BLaER1 treated with 17β-estradiol and CSF1 and Interleukin-3, amounts not matched to agents 10 nM and 100 nM (cell line): Measurements from ENCODE around the gene NSMF.

Source experiments
- H3K27ac ChIP-seq, 11 experiments: shearing (Covaris generic); formaldehyde crosslinking; 2 replicates each; pipeline ENCODE4 v1.8.1; 2022
- H3K27me3 ChIP-seq, 11 experiments: shearing (Covaris generic); formaldehyde crosslinking; 2 replicates each; pipeline ENCODE4 v1.8.1; 2022
- H3K36me3 ChIP-seq, 11 experiments: shearing (Covaris generic); formaldehyde crosslinking; 2 replicates each; pipeline ENCODE4 v1.8.1; 2022
- H3K4me1 ChIP-seq, 10 experiments: shearing (Covaris generic); formaldehyde crosslinking; 2 replicates each; pipeline ENCODE4 v1.8.1; 2022
- H3K4me2 ChIP-seq, 11 experiments: shearing (Covaris generic); formaldehyde crosslinking; 2 replicates each; pipeline ENCODE4 v1.8.1; 2022
- H3K4me3 ChIP-seq, 10 experiments: shearing (Covaris generic); formaldehyde crosslinking; 2 replicates each; pipeline ENCODE4 v1.8.1; 2022
- H3K9ac ChIP-seq, 11 experiments: shearing (Covaris generic); formaldehyde crosslinking; 2 replicates each; pipeline ENCODE4 v1.8.1; 2022
- H3K9me3 ChIP-seq, 11 experiments: shearing (Covaris generic); formaldehyde crosslinking; replicated peaks in 1 of 11; 2 replicates each; pipeline ENCODE4 v1.8.1; 2022
- H4K20me1 ChIP-seq, 11 experiments: shearing (Covaris generic); formaldehyde crosslinking; 2 replicates each; pipeline ENCODE4 v1.8.1; 2022
- Cebpa-rat ChIP-seq, 11 experiments: shearing (Covaris generic); IDR thresholded peaks; 2 replicates each; pipeline ENCODE4 v1.8.1; 2022

NSMF gene

DNA sequence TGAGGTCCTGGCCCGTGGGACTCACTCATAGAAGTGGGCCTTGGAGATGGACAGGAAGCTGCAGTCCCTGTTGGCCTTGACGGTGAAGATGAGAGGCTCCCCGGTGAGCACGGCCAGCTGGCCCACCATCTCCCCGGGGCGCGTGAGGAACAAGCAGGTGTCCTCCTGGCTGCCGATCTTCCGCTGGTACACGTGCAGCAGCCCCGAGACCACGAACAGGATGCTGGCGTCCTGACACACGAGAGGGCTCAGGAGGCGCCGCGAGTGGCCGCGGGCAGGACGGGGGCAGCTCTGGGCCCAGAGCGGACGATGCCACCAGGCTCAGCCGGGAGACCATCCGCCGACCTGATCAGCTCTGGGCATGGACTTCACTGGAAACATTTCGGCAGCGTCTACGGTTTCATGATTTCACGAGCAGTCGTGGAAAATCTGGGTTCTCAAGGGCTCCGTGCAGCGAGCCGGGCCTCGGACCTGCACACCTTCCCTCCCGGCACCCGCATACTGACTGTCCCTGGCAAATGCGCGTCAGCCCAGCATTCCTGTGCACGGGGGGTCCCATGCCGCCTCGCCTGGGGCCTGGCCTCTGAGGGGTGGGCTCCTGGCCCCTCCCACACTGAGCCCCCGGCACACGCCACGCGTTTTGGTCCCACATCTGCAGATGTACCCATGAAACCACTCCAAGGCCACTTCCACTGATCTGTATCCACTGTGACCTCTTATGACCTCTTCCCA, 41.7 kb upstream of the NSMF start:
- peaks cover 0 to 27% (median 0%) of the 10 kb centered on the region in 11 experiments; a peak in 7 of 22 replicates for H3K9me3 ChIP-seq
- H4K20me1 ChIP-seq: peaks cover 0 to 7% (median 0%) of the 10 kb centered on the region in 11 experiments; a peak in 3 of 22 replicates
- H3K36me3 ChIP-seq: peaks cover 0 to 6% (median 0%) of the 10 kb centered on the region in 11 experiments; a peak in 5 of 22 replicates
- no peak overlapping the region for H3K4me3 ChIP-seq
- H3K27me3 ChIP-seq: 0 out of 22 replicates have a peak, but pooled peaks cover 0 to under 1% (median 0%) of the 10 kb centered on the region in 11 experiments
- H3K27ac ChIP-seq: no peak overlapping the region
- peak overlapping the region in 7 of 11 experiments; percentile 1 to 38 (median 24); a peak in 5 of 22 replicates for H3K4me2 ChIP-seq
- H3K4me1 ChIP-seq: peaks cover 0 to 28% (median 14%) of the 10 kb centered on the region in 10 experiments; a peak in 17 of 20 replicates
- no peak for TF ChIP-seq Cebpa-rat (IDR thresholded peaks at IDR 0.05)
- no peak overlapping the region for H3K9ac ChIP-seq

- no peak for TF ChIP-seq Cebpa-rat (IDR thresholded peaks at IDR 0.05)
- no peak overlapping the region for H3K9ac ChIP-seq
- H3K4me2 ChIP-seq: peak overlapping the region in 6 of 11 experiments; percentile 9 to 38 (median 24); a peak in 5 of 22 replicates
- H3K4me1 ChIP-seq: peaks cover 0 to 21% (median 7%) of the 10 kb centered on the region in 10 experiments; a peak in 13 of 20 replicates
- H3K27ac ChIP-seq: no peak overlapping the region
- no peaks in the 10 kb centered on the region for H3K27me3 ChIP-seq
- 0 out of 22 replicates have a peak, but pooled peaks cover 0 to 4% (median 0%) of the 10 kb centered on the region in 11 experiments for H4K20me1 ChIP-seq
- H3K4me3 ChIP-seq: no peak overlapping the region
- peaks cover 0 to 22% (median 0%) of the 10 kb centered on the region in 11 experiments; a peak in 6 of 22 replicates for H3K9me3 ChIP-seq
- peaks cover 0 to 6% (median 0%) of the 10 kb centered on the region in 11 experiments; a peak in 5 of 22 replicates for H3K36me3 ChIP-seq
Observed at GRCh38 chr9:137499858-137500661, 40.9 kb upstream of the NSMF start.

DNA sequence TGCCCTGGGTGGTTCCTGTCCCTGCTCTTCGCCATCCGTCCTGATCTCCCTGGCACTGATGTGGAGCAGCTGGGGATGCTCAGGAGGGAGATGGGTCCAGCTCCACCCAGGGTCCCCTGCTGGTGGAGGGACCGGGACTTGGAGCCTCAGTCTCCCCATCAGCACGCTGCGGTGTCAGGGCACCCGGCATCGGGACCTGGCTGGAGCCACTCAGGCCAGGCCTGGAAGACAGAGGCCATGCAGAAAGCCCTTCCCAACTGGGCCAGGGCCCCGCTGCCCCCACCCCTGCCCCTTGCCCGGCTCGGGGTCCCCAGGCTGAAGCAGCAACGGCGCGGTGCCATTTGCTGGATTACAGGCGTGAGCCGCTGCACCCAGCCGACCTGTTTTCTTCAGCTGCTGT, 40.3 kb upstream of the NSMF start:
- no peak overlapping the region for H3K4me3 ChIP-seq
- no peak overlapping the region for H3K9ac ChIP-seq
- H3K27ac ChIP-seq: no peak overlapping the region
- H3K4me2 ChIP-seq: no peak overlapping the region
- H3K4me1 ChIP-seq: peaks cover 0 to 21% (median 9%) of the 10 kb centered on the region in 10 experiments; a peak in 18 of 20 replicates
- 0 out of 22 replicates have a peak, but pooled peaks cover 0 to 1% (median 0%) of the 10 kb centered on the region in 11 experiments for H4K20me1 ChIP-seq
- H3K36me3 ChIP-seq: peaks cover 0 to 6% (median 0%) of the 10 kb centered on the region in 11 experiments; a peak in 5 of 22 replicates
- no peaks in the 10 kb centered on the region for H3K27me3 ChIP-seq
- TF ChIP-seq Cebpa-rat (IDR thresholded peaks at IDR 0.05): no peak
- peaks cover 0 to 18% (median 0%) of the 10 kb centered on the region in 11 experiments; a peak in 7 of 22 replicates for H3K9me3 ChIP-seq

GRCh38 chr9:137498720-137499150, 39.6 kb upstream of the NSMF start:
- Histone ChIP-seq H3K9me3 (peaks cover 0 to 11% (median 6%) of the 10 kb centered on the region in 11 experiments; a peak in 13 of 22 replicates), H3K9ac (no peak overlapping the region), H3K36me3 (peaks cover 0 to 6% (median 0%) of the 10 kb centered on the region in 11 experiments; a peak in 5 of 22 replicates), H3K27ac (no peak overlapping the region), H4K20me1 (no peaks in the 10 kb centered on the region), H3K27me3 (no peaks in the 10 kb centered on the region), H3K4me2 (no peak overlapping the region), H3K4me1 (peaks cover 0 to 22% (median 13%) of the 10 kb centered on the region in 10 experiments; a peak in 18 of 20 replicates), H3K4me3 (no peak overlapping the region)
- no peak for TF ChIP-seq Cebpa-rat (IDR thresholded peaks at IDR 0.05)

DNA sequence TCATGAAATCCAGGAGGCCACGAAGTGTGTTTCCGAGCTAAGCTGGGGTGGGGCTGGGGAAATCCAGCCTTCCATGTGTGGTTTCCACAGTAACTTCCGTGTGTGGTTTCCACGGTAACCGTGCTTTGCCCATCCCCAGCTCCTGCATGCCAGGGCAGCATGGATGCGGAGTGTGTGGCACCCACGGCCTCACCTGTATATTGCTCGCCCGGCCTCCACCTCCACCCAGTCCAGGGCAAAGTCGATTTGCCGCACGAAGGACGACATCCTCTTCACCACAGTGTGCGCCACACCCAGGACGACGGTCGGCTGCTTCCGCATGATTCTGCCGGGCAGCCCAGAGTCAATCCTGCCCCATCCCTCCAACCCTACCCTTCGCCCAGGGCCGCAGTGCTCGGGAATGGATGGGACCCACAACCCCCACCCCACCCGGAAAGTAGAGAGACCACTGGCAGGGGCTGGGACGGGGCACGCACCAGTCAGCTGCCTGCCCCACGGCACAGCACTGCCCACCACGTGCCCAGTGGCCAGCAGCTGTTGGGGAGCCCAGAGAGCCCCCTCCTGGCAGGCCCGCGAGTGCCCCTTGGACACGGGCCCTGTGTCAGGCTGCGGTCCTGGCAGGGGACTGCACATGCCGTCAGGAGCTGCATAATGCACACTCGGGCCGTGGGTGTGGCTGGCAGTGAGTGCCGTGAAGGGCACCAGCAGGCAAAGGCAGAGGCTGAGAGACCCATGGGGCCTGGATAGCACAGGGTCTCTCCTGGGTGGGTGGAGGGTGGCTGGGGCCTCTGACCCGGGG, 39.0 kb upstream of the NSMF start:
- no peak for TF ChIP-seq Cebpa-rat (IDR thresholded peaks at IDR 0.05)
- Histone ChIP-seq H3K4me1 (peaks cover 0 to 23% (median 19%) of the 10 kb centered on the region in 10 experiments; a peak in 18 of 20 replicates), H3K27ac (no peak overlapping the region), H3K27me3 (no peaks in the 10 kb centered on the region), H3K4me3 (no peak overlapping the region), H4K20me1 (no peaks in the 10 kb centered on the region), H3K36me3 (peaks cover 0 to 6% (median 0%) of the 10 kb centered on the region in 11 experiments; a peak in 5 of 22 replicates), H3K9ac (no peak overlapping the region), H3K4me2 (no peak overlapping the region), H3K9me3 (peaks cover 0 to 16% (median 5%) of the 10 kb centered on the region in 11 experiments; a peak in 13 of 22 replicates)

- Histone ChIP-seq H3K27me3 (no peaks in the 10 kb centered on the region), H3K4me2 (no peak overlapping the region), H3K4me3 (no peak overlapping the region), H4K20me1 (0 out of 22 replicates have a peak, but pooled peaks cover 0 to under 1% (median 0%) of the 10 kb centered on the region in 11 experiments), H3K4me1 (peaks cover 0 to 23% (median 20%) of the 10 kb centered on the region in 10 experiments; a peak in 18 of 20 replicates), H3K27ac (no peak overlapping the region), H3K9me3 (peaks cover 0 to 17% (median 5%) of the 10 kb centered on the region in 11 experiments; a peak in 9 of 22 replicates), H3K9ac (no peak overlapping the region), H3K36me3 (peaks cover 0 to 6% (median 0%) of the 10 kb centered on the region in 11 experiments; a peak in 5 of 22 replicates)
- no peak for TF ChIP-seq Cebpa-rat (IDR thresholded peaks at IDR 0.05)
Observed at GRCh38 chr9:137496601-137497375, 37.7 kb upstream of the NSMF start.

DNA sequence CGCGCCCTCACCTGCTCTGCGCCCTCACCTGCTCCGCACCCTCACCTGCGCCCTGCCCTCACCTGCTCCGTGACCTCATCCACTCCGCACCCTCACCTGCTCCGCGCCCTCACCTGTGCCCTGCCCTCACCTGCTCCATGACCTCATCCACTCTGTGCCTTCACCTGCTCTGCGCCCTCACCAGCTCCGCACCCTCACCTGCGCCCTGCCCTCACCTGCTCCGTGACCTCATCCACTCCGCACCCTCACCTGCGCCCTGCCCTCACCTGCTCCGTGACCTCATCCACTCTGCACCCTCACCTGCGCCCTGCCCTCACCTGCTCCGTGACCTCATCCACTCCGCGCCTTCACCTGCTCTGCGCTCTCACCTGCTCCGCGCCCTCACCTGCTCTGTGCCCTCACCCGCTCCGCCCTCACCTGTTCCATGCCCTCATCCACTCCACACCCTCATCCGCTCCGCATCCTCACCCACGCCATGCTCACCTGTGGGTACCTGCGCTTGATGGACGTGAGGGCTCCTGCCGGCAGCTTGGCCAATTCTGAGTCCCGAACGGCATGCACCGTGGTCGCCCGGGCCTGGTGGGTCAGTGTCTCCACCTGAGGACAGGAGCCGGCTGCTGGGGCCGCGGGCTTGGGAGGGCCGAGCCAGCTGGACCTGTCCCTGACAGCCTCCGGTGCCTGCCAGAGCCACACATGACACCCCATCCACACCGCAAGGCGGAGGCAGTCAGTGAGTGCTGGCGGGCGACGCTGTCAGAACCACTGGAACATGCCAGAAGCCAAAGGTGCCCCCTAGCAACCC, 35.6 kb upstream of the NSMF start:
- no peak overlapping the region for H3K9ac ChIP-seq
- no peak overlapping the region for H3K27ac ChIP-seq
- peak overlapping the region in 5 of 11 experiments; percentile 29 to 86 (median 58); a peak in 11 of 22 replicates for H3K4me2 ChIP-seq
- peaks cover 12 to 31% (median 22%) of the 10 kb centered on the region in 10 experiments for H3K4me1 ChIP-seq
- H3K36me3 ChIP-seq: no peaks in the 10 kb centered on the region; a peak in 4 of 22 replicates
- H3K27me3 ChIP-seq: no peaks in the 10 kb centered on the region
- H4K20me1 ChIP-seq: 0 out of 22 replicates have a peak, but pooled peaks cover 0 to 5% (median 0%) of the 10 kb centered on the region in 11 experiments
- peaks cover 0 to 17% (median 5%) of the 10 kb centered on the region in 11 experiments; a peak in 9 of 22 replicates for H3K9me3 ChIP-seq
- TF ChIP-seq Cebpa-rat (IDR thresholded peaks at IDR 0.05): no peak
- H3K4me3 ChIP-seq: no peak overlapping the region
